Activated CD4-positive, alpha-beta T cell treated with anti-CD3 and anti-CD28 coated beads, Interleukin-2, amount 50 U/mL, for 16 hours (primary cell): ENCODE measurements around the gene NCAM2.
"Not testable (repeated sequence)": the region's sequence is repeated elsewhere in the genome, so short reads cannot be mapped to it uniquely, and the experiment has no call there.

ENCODE experiments used
- DNase-seq: peaks from one replicate; pipeline ENCODE4 v3.0.0-alpha.2; 2020

The NCAM2 gene

GRCh38 chr21:21345872-21346271 lies 347.7 kb downstream of the NCAM2 start:
- DNase-seq = no peak

GRCh38 chr21:21366277-21366676 lies 368.1 kb downstream of the NCAM2 start:
- no peak for DNase-seq

- DNase-seq = no peak
These were observed 369.4 kb downstream of the NCAM2 start for GRCh38 chr21:21367583-21367982.

GRCh38 chr21:21373969-21374368 lies 375.8 kb downstream of the NCAM2 start:
- no peak for DNase-seq

GRCh38 chr21:21383126-21383525 lies 384.9 kb downstream of the NCAM2 start:
- no peak for DNase-seq

GRCh38 chr21:21384977-21385376 lies 386.8 kb downstream of the NCAM2 start:
- DNase-seq = no peak

GRCh38 chr21:21385404-21385803 lies 387.2 kb downstream of the NCAM2 start:
- no peak for DNase-seq

- DNase-seq = no peak
These were observed 389.7 kb downstream of the NCAM2 start for GRCh38 chr21:21387916-21388315.

- DNase-seq = no peak
These were observed 395.9 kb downstream of the NCAM2 start for GRCh38 chr21:21394064-21394463.

- DNase-seq = no peak
These were observed 398.2 kb downstream of the NCAM2 start for GRCh38 chr21:21396424-21396823.

GRCh38 chr21:21397464-21397863 lies 399.3 kb downstream of the NCAM2 start:
- no peak for DNase-seq

- no peak for DNase-seq
These were observed 403.2 kb downstream of the NCAM2 start for GRCh38 chr21:21401444-21401843.

GRCh38 chr21:21402187-21402586 lies 404.0 kb downstream of the NCAM2 start:
- DNase-seq = not testable (repeated sequence)

- DNase-seq = not testable (repeated sequence)
These were observed 406.1 kb downstream of the NCAM2 start for GRCh38 chr21:21404261-21404660.

GRCh38 chr21:21406921-21407320 lies 408.7 kb downstream of the NCAM2 start:
- no peak for DNase-seq

- DNase-seq = no peak
These were observed 413.9 kb downstream of the NCAM2 start for GRCh38 chr21:21412096-21412495.

GRCh38 chr21:21415741-21416140 lies 417.5 kb downstream of the NCAM2 start:
- no peak for DNase-seq

GRCh38 chr21:21434944-21435343 lies 436.7 kb downstream of the NCAM2 start:
- DNase-seq = no peak

- no peak for DNase-seq
These were observed 437.9 kb downstream of the NCAM2 start for GRCh38 chr21:21436012-21436534.

- DNase-seq = no peak
These were observed 441.6 kb downstream of the NCAM2 start for GRCh38 chr21:21439761-21440160.

GRCh38 chr21:21457077-21457476 lies 458.9 kb downstream of the NCAM2 start:
- no peak for DNase-seq

- no peak for DNase-seq
These were observed 460.0 kb downstream of the NCAM2 start for GRCh38 chr21:21458124-21458631.

- no peak for DNase-seq
These were observed 462.8 kb downstream of the NCAM2 start for GRCh38 chr21:21460979-21461378.

- DNase-seq = no peak
These were observed 465.2 kb downstream of the NCAM2 start for GRCh38 chr21:21463456-21463855.

GRCh38 chr21:21464684-21465083 lies 466.5 kb downstream of the NCAM2 start:
- DNase-seq = no peak
